ENCODE measurements around the gene MRGPRG. TPM values are rescaled to one million over a fixed set of nuclear protein-coding genes. Genes with fewer than 3 reads are reported as not detected.

MRGPRG gene
- total RNA-seq, 1 donor from 2014 or later = not detected

DNA sequence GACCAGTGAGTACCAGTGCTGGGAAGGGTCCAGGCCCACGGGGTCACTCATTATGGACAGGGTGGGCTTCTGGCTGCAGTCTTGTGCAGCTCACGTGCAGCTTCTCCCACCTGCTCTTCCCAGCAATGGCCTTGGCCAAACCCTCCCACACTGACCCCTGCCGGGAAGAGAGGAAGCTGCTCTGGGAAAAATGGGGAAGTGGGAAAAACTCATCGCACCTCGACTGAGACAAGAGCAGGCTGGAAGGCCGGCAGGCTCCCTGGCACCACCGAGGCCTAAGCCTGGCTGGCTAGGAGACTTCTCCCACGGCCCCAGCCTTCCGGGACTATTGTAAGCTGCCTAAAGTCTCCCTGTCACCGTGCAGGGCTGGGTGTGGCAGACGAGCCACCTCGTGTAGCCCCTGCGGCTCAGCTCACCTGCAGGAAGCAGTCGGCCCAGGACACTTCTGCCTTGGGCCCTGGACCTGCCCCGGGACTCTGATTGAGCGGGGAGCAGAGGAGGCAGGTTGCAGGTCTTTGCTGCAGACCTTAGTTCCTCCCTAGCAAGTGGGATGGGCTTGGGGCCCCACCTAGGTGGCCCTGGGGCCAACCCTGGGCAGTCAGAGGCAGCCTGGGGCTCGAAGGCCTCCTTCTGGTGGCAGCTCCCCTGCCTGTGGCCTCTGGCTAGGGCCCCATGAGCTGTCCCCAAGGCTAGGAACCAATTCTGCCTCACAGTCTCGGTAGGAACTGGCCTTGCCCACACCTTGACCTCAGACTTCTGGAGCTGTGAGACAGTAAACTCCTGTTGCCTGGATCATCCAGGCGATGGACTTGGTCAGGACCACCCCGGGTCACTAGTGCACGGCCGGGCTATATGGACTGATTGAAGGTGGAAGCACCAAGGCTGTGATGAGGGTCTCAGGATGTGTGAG is 23.1 kb downstream of the MRGPRG start:
- Histone ChIP-seq H3K4me1 (no peaks in the 10 kb centered on the region), H3K27ac (no peak overlapping the region), H3K9me3 (no peaks in the 10 kb centered on the region), H3K4me3 (no peak overlapping the region), H3K36me3 (no peaks in the 10 kb centered on the region), H3K27me3 (peaks cover 5% of the 10 kb centered on the region)
- intact Hi-C loops (cut with DNase I) = no loop called here
- TF ChIP-seq, protein P1, sequence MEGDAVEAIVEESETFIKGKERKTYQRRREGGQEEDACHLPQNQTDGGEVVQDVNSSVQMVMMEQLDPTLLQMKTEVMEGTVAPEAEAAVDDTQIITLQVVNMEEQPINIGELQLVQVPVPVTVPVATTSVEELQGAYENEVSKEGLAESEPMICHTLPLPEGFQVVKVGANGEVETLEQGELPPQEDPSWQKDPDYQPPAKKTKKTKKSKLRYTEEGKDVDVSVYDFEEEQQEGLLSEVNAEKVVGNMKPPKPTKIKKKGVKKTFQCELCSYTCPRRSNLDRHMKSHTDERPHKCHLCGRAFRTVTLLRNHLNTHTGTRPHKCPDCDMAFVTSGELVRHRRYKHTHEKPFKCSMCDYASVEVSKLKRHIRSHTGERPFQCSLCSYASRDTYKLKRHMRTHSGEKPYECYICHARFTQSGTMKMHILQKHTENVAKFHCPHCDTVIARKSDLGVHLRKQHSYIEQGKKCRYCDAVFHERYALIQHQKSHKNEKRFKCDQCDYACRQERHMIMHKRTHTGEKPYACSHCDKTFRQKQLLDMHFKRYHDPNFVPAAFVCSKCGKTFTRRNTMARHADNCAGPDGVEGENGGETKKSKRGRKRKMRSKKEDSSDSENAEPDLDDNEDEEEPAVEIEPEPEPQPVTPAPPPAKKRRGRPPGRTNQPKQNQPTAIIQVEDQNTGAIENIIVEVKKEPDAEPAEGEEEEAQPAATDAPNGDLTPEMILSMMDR (IDR thresholded peaks at IDR 0.05) = peak in 2 of 3 experiments; percentile 27 to 46
- peak in 1 of 2 donors; percentile 58 for DNase-seq (ENCODE audit: low spot score in 2 of 2)

DNA sequence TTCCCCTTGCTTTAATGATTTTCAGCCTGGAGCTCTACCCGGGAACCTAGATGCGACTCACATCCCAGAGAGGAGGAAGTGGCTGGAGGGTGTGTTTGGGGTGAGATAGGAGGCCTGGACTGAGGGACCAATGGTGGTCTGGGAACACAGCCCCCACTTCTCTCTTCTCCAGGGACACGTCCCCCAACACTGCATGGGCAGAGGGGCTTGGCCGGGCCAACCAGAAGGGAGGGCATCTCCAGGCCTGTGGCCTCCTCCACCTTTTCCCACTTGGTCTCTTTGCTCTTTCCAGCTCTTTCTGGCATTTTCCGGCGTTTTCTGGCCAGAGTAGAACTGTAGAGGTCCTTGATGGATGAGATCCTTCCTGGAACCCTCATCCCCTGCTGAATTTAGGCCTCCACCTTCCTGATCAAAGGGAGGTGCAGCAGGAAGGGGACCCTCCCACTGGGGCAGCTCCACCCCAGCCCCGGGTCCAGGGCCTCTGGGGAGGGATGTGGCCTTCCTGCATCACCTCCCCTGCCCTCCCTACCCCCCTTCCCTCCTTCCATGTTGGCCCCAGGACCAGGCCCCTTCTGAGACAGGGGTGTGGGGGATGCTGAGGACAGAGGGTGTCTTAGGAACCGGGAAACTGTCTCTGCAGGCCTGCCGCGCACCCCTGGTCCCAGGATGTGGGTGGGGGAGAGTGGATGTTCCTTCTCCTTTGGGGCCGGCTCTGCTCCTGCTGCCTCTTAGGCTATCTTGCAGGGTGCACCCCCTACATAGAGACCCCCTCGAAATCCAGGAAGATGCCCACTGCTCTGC is 24.4 kb downstream of the MRGPRG start:
- no peaks in the 10 kb centered on the region for H3K9me3 ChIP-seq
- TF ChIP-seq, protein P1 (IDR thresholded peaks at IDR 0.05) = no peak
- H3K27me3 ChIP-seq = no peaks in the 10 kb centered on the region
- intact Hi-C loops (cut with DNase I) = no loop called here
- H3K4me3 ChIP-seq = no peak overlapping the region
- DNase-seq (ENCODE audit: low spot score in 2 of 2) = peak in 1 of 2 donors; percentile 46
- no peaks in the 10 kb centered on the region for H3K4me1 ChIP-seq
- no peak overlapping the region for H3K27ac ChIP-seq
- H3K36me3 ChIP-seq = no peaks in the 10 kb centered on the region

DNA sequence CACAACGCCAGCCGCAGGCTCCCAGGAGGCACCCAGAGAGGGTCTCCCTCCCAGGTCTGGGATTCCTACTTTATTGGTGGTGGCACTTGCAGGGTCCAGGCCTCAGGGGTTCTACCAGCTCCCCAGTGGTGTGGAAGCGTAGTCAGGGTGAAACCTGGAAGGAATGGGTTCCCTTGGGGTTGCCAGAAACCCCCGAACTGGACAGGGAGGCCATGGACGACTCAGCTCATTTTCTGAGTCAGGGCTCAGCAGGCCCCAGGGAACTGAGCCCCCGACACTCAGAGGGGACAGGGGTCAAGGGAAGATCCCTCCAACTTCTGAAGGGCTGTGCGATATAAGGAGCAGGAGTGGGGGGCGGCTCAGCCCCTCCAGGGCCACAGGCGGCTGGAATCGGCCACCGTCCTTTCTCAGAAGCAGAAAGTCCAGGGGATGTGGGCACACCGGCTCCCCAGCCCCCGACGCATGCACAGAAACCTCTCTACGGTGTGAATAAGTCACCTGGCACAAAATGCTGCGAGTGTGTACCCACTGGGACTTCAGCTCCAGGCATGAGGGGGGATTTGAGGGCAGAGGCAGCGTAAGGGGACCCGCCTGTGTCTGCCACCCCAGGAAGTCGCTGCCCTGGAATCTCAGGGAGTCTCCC is 25.1 kb downstream of the MRGPRG start:
- H3K4me1 ChIP-seq = no peaks in the 10 kb centered on the region
- no peaks in the 10 kb centered on the region for H3K9me3 ChIP-seq
- peak in 1 of 2 donors; percentile 24 for DNase-seq (ENCODE audit: low spot score in 2 of 2)
- H3K27ac ChIP-seq = no peak overlapping the region
- no peaks in the 10 kb centered on the region for H3K36me3 ChIP-seq
- H3K27me3 ChIP-seq = no peaks in the 10 kb centered on the region
- intact Hi-C loops (cut with DNase I) = no loop called here
- TF ChIP-seq, protein P1 (IDR thresholded peaks at IDR 0.05) = no peak
- H3K4me3 ChIP-seq = no peak overlapping the region

DNA sequence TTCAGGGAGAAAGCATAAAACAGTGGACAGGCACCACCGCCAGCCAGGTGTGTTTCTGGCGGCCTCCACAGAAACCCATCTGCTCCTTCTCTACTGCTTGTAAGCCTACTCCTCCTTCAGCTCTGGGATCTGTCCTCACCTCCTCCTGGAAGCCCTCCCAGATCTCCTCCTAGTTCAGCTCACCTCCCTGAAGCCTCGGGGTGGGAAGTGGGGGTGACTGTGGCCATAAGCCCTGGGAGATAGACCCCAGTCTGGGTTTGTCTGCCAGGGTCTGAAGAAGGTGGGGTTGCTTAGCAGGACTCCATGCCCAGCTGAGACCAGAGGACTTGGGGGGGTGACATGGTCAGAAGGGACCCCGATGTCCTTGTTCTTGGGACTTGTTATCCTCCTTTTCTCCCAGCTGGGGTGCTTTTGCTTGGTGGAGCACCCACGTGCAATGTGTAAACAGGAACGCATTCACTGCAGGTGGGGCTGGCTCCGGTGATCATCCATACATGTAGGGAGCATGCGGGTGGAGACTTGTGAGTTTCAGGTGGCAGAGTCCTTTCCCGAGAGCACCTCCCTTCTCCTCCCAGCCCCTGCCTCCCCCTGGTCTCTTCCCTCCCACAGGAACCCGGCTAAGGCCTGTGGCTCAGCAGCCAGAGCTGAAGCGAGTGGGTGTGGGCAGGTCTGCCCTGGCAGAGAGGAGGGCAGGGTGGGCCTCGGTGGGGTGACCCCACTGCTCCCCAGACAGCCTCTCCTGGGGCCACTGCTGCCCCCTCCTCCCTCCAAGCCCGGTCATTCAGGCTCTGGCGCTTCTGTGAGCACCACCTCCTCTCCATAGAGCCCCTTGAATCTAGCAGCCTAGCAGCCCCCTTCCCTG is 25.9 kb downstream of the MRGPRG start:
- TF ChIP-seq, protein P1 (IDR thresholded peaks at IDR 0.05) = no peak
- intact Hi-C loops (cut with DNase I) = no loop called here
- Histone ChIP-seq H3K9me3 (no peaks in the 10 kb centered on the region), H3K36me3 (no peaks in the 10 kb centered on the region), H3K4me3 (no peak overlapping the region), H3K4me1 (no peaks in the 10 kb centered on the region), H3K27ac (no peak overlapping the region), H3K27me3 (no peaks in the 10 kb centered on the region)
- peak in 1 of 2 donors; percentile 50 for DNase-seq (ENCODE audit: low spot score in 2 of 2)

Measured in ascending aorta (tissue), 2 donors.